Measurements from ENCODE around the gene VWC2L. TPM values are rescaled to one million over a fixed set of nuclear protein-coding genes. Genes with fewer than 3 reads are reported as not detected.
A peak's percentile ranks its signal among the peaks of the same experiment; 100 is the strongest.

Gene VWC2L
- polyA plus RNA-seq, 2 of the 4 experiments (the other 2 are of a cell fraction) = not detected

DNA sequence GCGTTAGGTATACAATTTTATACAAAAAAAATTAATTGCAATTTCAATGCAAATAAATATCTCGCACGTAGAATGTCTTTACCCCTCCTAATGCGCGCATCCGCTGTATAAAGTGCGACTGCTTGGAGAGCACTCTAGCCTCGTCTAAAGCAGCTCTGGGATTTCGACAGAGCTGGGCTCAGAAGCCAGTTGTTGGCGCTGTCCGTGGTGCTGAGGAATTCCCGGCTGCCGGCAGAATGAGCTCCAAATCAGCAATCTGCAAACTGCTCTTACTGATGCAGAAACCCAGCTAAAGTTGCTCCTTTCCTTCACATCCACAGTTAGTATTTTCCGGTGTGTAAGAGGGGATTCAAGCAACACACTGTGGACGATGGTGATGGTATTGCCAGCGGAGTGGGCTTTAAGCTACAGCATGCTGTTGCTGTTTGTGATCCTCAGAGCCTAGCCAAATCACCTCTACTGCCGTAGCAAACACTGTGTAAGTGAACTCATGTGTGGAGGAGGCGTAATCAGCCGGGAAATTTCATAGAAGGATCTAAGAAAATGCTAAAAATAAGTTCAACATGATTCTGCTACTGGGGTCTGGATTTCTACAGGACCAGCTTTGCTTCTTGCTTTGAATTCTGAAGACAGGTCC, at the start of gene VWC2L (continued):
- TF ChIP-seq, protein P1, sequence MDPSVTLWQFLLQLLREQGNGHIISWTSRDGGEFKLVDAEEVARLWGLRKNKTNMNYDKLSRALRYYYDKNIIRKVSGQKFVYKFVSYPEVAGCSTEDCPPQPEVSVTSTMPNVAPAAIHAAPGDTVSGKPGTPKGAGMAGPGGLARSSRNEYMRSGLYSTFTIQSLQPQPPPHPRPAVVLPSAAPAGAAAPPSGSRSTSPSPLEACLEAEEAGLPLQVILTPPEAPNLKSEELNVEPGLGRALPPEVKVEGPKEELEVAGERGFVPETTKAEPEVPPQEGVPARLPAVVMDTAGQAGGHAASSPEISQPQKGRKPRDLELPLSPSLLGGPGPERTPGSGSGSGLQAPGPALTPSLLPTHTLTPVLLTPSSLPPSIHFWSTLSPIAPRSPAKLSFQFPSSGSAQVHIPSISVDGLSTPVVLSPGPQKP (IDR thresholded peaks at IDR 0.05; ENCODE audit: low read depth, low read length) = no peak
- TF ChIP-seq NFE2L2 (conservative IDR thresholded peaks at IDR 0.05; ENCODE audit: low read length) = no peak
- no peak for TF ChIP-seq ZFP36 (IDR thresholded peaks at IDR 0.05; ENCODE audit: borderline replicate concordance, partially characterized antibody)
- no peak for TF ChIP-seq RNF2 (IDR thresholded peaks at IDR 0.05; ENCODE audit: borderline replicate concordance, low read depth)
- TF ChIP-seq KDM1A (IDR thresholded peaks at IDR 0.05; ENCODE audit: low read depth) = no peak
- no peak for TF ChIP-seq HDAC2 (IDR thresholded peaks at IDR 0.05)
- no peak; a peak in 1 of 5 replicates for TF ChIP-seq RAD21 (conservative IDR thresholded peaks at IDR 0.05 in 1 of 2, IDR thresholded peaks at IDR 0.05 in 1 of 2)
- TF ChIP-seq, protein P2, sequence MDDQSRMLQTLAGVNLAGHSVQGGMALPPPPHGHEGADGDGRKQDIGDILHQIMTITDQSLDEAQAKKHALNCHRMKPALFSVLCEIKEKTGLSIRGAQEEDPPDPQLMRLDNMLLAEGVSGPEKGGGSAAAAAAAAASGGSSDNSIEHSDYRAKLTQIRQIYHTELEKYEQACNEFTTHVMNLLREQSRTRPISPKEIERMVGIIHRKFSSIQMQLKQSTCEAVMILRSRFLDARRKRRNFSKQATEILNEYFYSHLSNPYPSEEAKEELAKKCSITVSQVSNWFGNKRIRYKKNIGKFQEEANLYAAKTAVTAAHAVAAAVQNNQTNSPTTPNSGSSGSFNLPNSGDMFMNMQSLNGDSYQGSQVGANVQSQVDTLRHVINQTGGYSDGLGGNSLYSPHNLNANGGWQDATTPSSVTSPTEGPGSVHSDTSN (IDR thresholded peaks at IDR 0.05) = no peak
- TF ChIP-seq, protein P3, sequence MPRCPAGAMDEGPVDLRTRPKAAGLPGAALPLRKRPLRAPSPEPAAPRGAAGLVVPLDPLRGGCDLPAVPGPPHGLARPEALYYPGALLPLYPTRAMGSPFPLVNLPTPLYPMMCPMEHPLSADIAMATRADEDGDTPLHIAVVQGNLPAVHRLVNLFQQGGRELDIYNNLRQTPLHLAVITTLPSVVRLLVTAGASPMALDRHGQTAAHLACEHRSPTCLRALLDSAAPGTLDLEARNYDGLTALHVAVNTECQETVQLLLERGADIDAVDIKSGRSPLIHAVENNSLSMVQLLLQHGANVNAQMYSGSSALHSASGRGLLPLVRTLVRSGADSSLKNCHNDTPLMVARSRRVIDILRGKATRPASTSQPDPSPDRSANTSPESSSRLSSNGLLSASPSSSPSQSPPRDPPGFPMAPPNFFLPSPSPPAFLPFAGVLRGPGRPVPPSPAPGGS (IDR thresholded peaks at IDR 0.05) = no peak
- no peak for TF ChIP-seq JUNB (IDR thresholded peaks at IDR 0.05)
- TF ChIP-seq ESRRA (IDR thresholded peaks at IDR 0.05; ENCODE audit: borderline replicate concordance, low read length) = no peak
- TF ChIP-seq MYC (IDR thresholded peaks at IDR 0.05; ENCODE audit: borderline replicate concordance, low read length) = no peak
- no peak for TF ChIP-seq HOXB5 (CRISPR knock-in tag; IDR thresholded peaks at IDR 0.05)
- no peak for TF ChIP-seq RCOR1 (IDR thresholded peaks at IDR 0.05; ENCODE audit: low read depth, low read length)
- TF ChIP-seq, protein P4, sequence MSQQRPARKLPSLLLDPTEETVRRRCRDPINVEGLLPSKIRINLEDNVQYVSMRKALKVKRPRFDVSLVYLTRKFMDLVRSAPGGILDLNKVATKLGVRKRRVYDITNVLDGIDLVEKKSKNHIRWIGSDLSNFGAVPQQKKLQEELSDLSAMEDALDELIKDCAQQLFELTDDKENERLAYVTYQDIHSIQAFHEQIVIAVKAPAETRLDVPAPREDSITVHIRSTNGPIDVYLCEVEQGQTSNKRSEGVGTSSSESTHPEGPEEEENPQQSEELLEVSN (IDR thresholded peaks at IDR 0.05; ENCODE audit: borderline replicate concordance, low read depth) = no peak
- TF ChIP-seq, protein P5, sequence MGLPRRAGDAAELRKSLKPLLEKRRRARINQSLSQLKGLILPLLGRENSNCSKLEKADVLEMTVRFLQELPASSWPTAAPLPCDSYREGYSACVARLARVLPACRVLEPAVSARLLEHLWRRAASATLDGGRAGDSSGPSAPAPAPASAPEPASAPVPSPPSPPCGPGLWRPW (IDR thresholded peaks at IDR 0.05) = 0 out of 2 replicates have a peak, but pooled peaks have one; percentile 13

DNA sequence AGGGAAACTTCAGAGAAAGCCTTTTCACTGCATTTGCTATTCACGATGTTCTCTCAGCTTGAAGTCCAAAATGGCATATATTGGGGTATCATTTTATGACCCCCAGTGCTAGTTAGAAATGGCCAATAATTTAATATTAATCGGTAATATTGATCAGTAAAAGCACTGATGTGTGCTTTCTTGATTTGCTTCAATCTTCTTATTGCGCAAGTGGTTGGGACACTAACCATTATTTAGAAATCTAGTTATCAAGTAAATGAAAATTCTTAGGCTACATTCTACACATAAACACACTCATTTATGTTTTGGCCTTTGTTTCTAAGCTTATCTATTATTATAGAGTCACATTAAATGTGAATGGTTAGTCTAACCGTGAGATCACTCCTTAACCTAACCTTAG, 49.7 kb upstream of the VWC2L start:
- no peak for FAIRE-seq
- 38% methylated on average over 4 of the region's 4 CpGs for WGBS (ENCODE audit: missing lambda C conversion rate)
- POLR2A ChIA-PET = no interaction called here

DNA sequence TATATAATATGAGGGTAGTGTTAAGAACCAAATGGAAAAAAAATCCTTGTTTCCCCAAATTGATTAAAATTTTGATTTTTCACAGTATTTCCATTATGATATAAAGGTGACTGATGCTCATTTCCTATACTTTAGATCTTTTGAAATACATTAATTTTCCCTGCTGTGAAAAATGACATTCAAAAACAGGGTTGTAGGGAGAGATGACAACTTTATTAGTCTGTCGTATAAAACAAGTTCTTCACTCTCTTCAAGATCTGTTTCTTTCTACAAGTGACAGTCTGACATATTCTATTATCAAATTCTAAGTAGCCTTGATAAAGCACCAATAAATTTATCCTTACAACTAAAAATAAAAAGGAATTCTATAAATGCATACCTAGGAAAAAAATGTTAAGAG, 45.3 kb upstream of the VWC2L start:
- DNase-seq (ENCODE audit: low read depth in 1 of 2, low spot score in 1 of 2) = no peak
- WGBS (ENCODE audit: missing lambda C conversion rate) = 66% methylated on average over 1 of the region's 1 CpG
- ChIA-PET CTCF (no interaction called here), POLR2A (no interaction called here)
- no peak for FAIRE-seq
- Histone ChIP-seq H3K4me2 (no peak overlapping the region), H3K4me1 (no peaks in the 10 kb centered on the region), H3K27ac (no peak overlapping the region), H3K4me3 (no peak overlapping the region), H3K9me3 (no peaks in the 10 kb centered on the region)
- no peak for ATAC-seq
- TF ChIP-seq GATA3 (IDR thresholded peaks at IDR 0.05; ENCODE audit: borderline replicate concordance) = no peak
- TF ChIP-seq RAD21 (conservative IDR thresholded peaks at IDR 0.05 in 1 of 2, IDR thresholded peaks at IDR 0.05 in 1 of 2) = no peak
- TF ChIP-seq NPAS2 (CRISPR knock-in tag; IDR thresholded peaks at IDR 0.05; ENCODE audit: borderline replicate concordance) = no peak
- no peak for TF ChIP-seq HOXB5 (CRISPR knock-in tag; IDR thresholded peaks at IDR 0.05)
- TF ChIP-seq HEYL (CRISPR knock-in tag; IDR thresholded peaks at IDR 0.05) = no peak
- TF ChIP-seq HDAC2 (IDR thresholded peaks at IDR 0.05) = no peak
- TF ChIP-seq POLR2AphosphoS2 (conservative IDR thresholded peaks at IDR 0.05; ENCODE audit: low read length) = no peak
- TF ChIP-seq PHF8 (IDR thresholded peaks at IDR 0.05; ENCODE audit: borderline replicate concordance, low read depth) = no peak
- TF ChIP-seq CEBPB (IDR thresholded peaks at IDR 0.05) = no peak
- TF ChIP-seq, protein P6, sequence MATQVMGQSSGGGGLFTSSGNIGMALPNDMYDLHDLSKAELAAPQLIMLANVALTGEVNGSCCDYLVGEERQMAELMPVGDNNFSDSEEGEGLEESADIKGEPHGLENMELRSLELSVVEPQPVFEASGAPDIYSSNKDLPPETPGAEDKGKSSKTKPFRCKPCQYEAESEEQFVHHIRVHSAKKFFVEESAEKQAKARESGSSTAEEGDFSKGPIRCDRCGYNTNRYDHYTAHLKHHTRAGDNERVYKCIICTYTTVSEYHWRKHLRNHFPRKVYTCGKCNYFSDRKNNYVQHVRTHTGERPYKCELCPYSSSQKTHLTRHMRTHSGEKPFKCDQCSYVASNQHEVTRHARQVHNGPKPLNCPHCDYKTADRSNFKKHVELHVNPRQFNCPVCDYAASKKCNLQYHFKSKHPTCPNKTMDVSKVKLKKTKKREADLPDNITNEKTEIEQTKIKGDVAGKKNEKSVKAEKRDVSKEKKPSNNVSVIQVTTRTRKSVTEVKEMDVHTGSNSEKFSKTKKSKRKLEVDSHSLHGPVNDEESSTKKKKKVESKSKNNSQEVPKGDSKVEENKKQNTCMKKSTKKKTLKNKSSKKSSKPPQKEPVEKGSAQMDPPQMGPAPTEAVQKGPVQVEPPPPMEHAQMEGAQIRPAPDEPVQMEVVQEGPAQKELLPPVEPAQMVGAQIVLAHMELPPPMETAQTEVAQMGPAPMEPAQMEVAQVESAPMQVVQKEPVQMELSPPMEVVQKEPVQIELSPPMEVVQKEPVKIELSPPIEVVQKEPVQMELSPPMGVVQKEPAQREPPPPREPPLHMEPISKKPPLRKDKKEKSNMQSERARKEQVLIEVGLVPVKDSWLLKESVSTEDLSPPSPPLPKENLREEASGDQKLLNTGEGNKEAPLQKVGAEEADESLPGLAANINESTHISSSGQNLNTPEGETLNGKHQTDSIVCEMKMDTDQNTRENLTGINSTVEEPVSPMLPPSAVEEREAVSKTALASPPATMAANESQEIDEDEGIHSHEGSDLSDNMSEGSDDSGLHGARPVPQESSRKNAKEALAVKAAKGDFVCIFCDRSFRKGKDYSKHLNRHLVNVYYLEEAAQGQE (IDR thresholded peaks at IDR 0.05) = no peak
- no peak for TF ChIP-seq ZSCAN20 (CRISPR knock-in tag; IDR thresholded peaks at IDR 0.05)
- TF ChIP-seq NR3C1 (IDR thresholded peaks at IDR 0.05) = no peak

More for the DNA sequence above, 49.7 kb upstream of the VWC2L start:
- no peaks in the 10 kb centered on the region for H3K4me1 ChIP-seq
- no peak overlapping the region for H3K4me2 ChIP-seq
- no peak overlapping the region for H3K27ac ChIP-seq
- ATAC-seq (no peak), DNase-seq (ENCODE audit: low read depth in 1 of 2, low spot score in 1 of 2) (no peak)
- no peak overlapping the region for H3K4me3 ChIP-seq
- peak in 1 of 2 experiments; percentile 47; a peak in 1 of 4 replicates for TF ChIP-seq CEBPB (IDR thresholded peaks at IDR 0.05)
- no peak for TF ChIP-seq ESRRA (IDR thresholded peaks at IDR 0.05; ENCODE audit: borderline replicate concordance, low read length)
- H3K9me3 ChIP-seq = no peaks in the 10 kb centered on the region
- CTCF ChIA-PET = no interaction called here
